ENCODE measurements around the gene DLL4. TPM values are rescaled to one million over a fixed set of nuclear protein-coding genes. Genes with fewer than 3 reads are reported as not detected.

DLL4 gene
- total and polyA plus RNA-seq, 4 donors: 5.6 to 8.5 (median 6.7) TPM

DNA sequence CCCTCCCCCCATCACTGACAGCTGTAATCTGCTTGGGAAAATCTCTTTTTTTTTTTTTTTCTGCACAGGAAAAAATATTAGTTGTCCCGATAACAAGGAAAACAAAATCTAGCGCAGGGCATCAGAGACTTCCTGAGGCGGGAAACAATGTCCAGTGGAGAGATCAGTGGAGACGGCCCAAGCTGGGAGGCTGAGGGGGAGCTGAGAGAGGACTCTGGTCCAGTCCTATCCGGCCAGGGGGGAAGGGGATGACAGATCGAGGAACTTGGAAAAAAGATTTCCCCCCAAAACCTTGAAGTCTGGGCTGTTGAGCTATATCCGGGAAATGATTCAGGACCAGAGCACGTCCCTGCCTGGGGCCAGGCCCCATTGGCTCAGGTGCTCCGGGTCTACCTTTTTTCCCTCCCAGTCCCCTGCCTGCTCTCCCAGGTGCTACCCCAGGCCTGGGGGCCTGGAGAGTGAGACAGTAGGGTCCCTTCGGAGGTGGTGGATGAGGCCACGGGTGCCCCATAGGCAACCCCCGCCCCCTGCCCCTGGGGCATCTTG is 14.0 kb upstream of the DLL4 start:
- H3K27ac ChIP-seq (ENCODE audit: low read depth, low read length): no peak overlapping the region
- H3K36me3 ChIP-seq (ENCODE audit: control insufficient read depth, insufficient read depth, low read length): no peaks in the 10 kb centered on the region
- WGBS (ENCODE audit: insufficient coverage): 64% methylated on average over 5 of the region's 12 CpGs
- no peak for DNase-seq (ENCODE audit: low read depth in 4 of 6, low spot score in 6 of 6)
- peaks cover 41% of the 10 kb centered on the region for H3K4me1 ChIP-seq (ENCODE audit: control insufficient read depth, insufficient read depth, low read length)
- H3K9me3 ChIP-seq (ENCODE audit: control insufficient read depth, insufficient read depth, low read length): no peaks in the 10 kb centered on the region
- H3K27me3 ChIP-seq (ENCODE audit: control insufficient read depth, insufficient read depth, low read length): peaks cover 16% of the 10 kb centered on the region
- H3K4me3 ChIP-seq (ENCODE audit: low read depth, low read length): no peak overlapping the region

DNA sequence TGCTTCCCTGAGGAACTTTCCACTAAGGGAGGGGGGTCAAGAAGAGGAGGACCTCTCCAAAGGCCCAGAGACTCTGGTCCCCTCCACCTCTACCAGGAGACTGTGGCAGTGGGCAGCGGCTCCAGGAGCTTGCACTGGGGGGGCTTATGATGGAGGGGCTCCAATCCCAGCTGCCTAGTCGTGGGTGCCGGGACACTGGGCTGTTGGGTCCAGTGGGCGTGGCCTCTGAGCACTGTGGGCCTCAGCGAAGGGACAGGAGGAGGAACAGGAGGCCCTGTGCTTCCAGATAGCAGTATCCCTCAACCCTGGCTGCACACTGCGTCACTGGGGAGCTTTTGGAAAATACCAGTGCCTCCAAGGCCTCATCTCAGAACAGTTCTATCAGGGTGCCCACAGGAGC is 13.5 kb upstream of the DLL4 start:
- Histone ChIP-seq H3K36me3 (ENCODE audit: control insufficient read depth, insufficient read depth, low read length) (no peaks in the 10 kb centered on the region), H3K27me3 (ENCODE audit: control insufficient read depth, insufficient read depth, low read length) (peaks cover 19% of the 10 kb centered on the region), H3K4me3 (ENCODE audit: low read depth, low read length) (no peak overlapping the region), H3K9me3 (ENCODE audit: control insufficient read depth, insufficient read depth, low read length) (no peaks in the 10 kb centered on the region), H3K4me1 (ENCODE audit: control insufficient read depth, insufficient read depth, low read length) (peaks cover 41% of the 10 kb centered on the region), H3K27ac (ENCODE audit: low read depth, low read length) (no peak overlapping the region)
- DNase-seq (ENCODE audit: low read depth in 4 of 6, low spot score in 6 of 6): no peak
- WGBS (ENCODE audit: insufficient coverage): 66% methylated on average over 6 of the region's 6 CpGs

DNA sequence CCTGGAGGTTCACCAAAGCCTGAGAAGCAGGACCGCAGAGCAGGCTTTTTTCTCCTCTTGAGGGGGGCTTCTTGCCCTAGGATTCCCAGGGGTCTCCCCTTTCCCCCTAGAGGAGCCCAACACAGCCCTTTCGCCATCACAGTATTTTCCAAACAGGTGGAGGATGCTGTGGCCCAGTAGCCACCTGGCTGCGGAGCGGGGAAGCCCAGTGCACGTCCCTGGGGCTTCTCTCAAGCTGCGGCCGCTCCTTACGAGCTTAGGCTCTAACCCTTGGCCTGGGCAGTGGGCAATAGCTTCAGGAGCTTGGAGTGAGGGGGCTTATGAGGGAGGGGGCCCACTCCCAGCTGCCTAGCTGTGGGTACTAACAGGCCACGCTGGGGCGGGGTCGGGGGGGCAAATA is 11.6 kb upstream of the DLL4 start:
- H3K4me1 ChIP-seq (ENCODE audit: control insufficient read depth, insufficient read depth, low read length): peaks cover 33% of the 10 kb centered on the region
- DNase-seq (ENCODE audit: low read depth in 4 of 6, low spot score in 6 of 6): no peak
- no peak overlapping the region for H3K4me3 ChIP-seq (ENCODE audit: low read depth, low read length)
- peaks cover 32% of the 10 kb centered on the region for H3K27me3 ChIP-seq (ENCODE audit: control insufficient read depth, insufficient read depth, low read length)
- H3K9me3 ChIP-seq (ENCODE audit: control insufficient read depth, insufficient read depth, low read length): no peaks in the 10 kb centered on the region
- H3K36me3 ChIP-seq (ENCODE audit: control insufficient read depth, insufficient read depth, low read length): no peaks in the 10 kb centered on the region
- WGBS (ENCODE audit: insufficient coverage): 53% methylated on average over 11 of the region's 11 CpGs
- H3K27ac ChIP-seq (ENCODE audit: low read depth, low read length): no peak overlapping the region

DNA sequence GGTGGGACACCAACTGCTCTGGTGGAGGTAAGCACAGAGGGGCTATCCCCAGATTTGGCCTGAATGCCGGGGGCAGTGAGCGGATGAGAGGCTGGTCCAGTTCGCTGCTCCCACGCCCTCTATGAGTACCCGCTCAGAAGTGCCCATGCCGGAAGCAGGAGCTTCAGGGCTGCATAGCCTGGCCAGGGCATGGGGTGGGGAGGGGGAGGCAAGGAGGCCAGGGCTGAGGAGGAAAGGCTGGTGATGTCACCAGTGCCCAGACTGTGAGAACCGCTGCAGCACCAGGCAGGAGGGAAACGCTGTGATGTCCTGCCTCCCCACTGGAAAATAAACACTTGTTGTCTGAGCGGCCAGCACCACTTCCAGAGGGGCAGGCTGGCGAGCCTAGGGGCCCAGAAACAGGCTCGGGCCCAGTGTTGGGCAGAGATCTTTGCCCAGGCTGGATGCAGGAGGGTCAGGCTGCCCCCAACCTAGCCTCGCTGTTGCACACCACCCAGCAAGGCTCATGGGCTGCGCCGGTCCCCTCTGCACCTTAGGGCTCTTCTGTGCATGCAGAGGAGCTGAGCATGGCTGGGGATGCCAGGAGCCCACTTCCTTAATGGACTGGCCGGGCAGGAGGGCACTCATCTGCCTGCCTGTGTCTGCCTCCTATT is 10.9 kb upstream of the DLL4 start:
- Histone ChIP-seq H3K4me1 (ENCODE audit: control insufficient read depth, insufficient read depth, low read length) (peaks cover 33% of the 10 kb centered on the region), H3K27me3 (ENCODE audit: control insufficient read depth, insufficient read depth, low read length) (peaks cover 39% of the 10 kb centered on the region), H3K36me3 (ENCODE audit: control insufficient read depth, insufficient read depth, low read length) (no peaks in the 10 kb centered on the region), H3K9me3 (ENCODE audit: control insufficient read depth, insufficient read depth, low read length) (no peaks in the 10 kb centered on the region), H3K27ac (ENCODE audit: low read depth, low read length) (peak overlapping the region; percentile 47), H3K4me3 (ENCODE audit: low read depth, low read length) (no peak overlapping the region)
- DNase-seq (ENCODE audit: low read depth in 4 of 6, low spot score in 6 of 6): no peak
- 67% methylated on average over 15 of the region's 15 CpGs for WGBS (ENCODE audit: insufficient coverage)

DNA sequence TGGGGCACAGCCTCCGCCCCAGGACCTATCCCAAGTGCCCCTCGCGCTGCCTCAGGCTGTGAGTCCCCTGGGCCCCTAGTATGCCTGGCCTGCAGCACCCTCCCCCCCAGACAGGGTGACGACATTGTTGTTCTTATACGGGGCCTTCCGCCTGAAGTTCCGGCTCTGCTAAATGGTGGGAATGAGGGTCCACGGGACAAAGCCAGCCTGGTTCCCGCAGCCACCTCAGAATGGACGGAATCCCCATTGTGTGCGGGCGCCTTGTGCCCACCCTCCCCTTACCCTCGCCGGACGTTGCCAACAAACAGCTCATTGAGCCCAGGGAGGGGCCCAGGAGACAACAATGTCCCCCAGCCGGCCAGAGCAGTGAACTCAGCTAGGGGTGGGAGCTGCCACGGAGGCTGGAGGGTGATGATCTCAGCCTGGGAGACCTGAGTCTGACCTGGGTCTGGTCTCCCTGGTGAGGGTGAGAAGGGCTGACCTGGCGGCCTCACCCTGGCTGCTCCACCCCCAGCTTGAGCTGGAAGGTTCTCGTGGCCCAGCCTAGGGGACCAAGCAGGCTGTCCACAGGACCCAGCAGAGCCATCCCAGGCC is 10.2 kb upstream of the DLL4 start:
- H3K4me1 ChIP-seq (ENCODE audit: control insufficient read depth, insufficient read depth, low read length): peaks cover 33% of the 10 kb centered on the region
- no peaks in the 10 kb centered on the region for H3K9me3 ChIP-seq (ENCODE audit: control insufficient read depth, insufficient read depth, low read length)
- no peak for DNase-seq (ENCODE audit: low read depth in 4 of 6, low spot score in 6 of 6)
- no peaks in the 10 kb centered on the region for H3K36me3 ChIP-seq (ENCODE audit: control insufficient read depth, insufficient read depth, low read length)
- peaks cover 45% of the 10 kb centered on the region for H3K27me3 ChIP-seq (ENCODE audit: control insufficient read depth, insufficient read depth, low read length)
- WGBS (ENCODE audit: insufficient coverage): 51% methylated on average over 18 of the region's 19 CpGs
- no peak overlapping the region for H3K4me3 ChIP-seq (ENCODE audit: low read depth, low read length)
- H3K27ac ChIP-seq (ENCODE audit: low read depth, low read length): peak overlapping the region; percentile 47

DNA sequence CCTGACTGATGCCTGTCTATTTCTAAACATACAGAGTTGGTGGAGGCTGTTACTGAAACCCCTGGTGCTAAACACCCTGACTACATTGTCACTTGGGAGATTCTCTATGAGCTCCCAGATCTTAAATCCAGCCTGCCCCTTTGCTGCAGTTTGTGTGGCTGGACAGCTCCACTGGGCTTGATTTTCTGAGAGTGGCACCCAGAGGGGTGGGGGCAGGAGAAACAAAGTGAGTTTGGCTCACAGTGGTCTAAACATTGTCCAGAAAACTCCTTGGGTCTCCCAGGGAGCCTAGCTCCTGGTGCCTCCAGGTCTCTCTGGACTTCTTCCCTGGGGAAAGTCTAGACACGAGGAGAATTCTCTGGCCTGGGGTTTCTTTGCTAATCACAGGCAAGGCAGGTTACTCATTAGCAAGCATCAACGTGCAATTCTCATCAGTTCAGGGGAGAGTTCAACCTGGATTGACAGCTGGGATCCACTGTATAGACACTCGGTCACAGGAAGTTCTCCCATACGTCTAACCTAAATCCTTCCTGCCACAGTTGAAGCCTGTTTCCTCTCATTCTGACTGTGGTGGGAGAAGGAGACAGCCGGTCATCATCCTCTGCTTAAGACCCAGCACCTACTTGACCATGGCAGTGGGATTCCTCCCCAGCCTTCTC is 7.1 kb upstream of the DLL4 start:
- Histone ChIP-seq H3K36me3 (ENCODE audit: control insufficient read depth, insufficient read depth, low read length) (no peaks in the 10 kb centered on the region), H3K9me3 (ENCODE audit: control insufficient read depth, insufficient read depth, low read length) (no peaks in the 10 kb centered on the region), H3K27ac (ENCODE audit: low read depth, low read length) (no peak overlapping the region), H3K4me1 (ENCODE audit: control insufficient read depth, insufficient read depth, low read length) (peaks cover 44% of the 10 kb centered on the region), H3K27me3 (ENCODE audit: control insufficient read depth, insufficient read depth, low read length) (peaks cover 71% of the 10 kb centered on the region), H3K4me3 (ENCODE audit: low read depth, low read length) (no peak overlapping the region)
- DNase-seq (ENCODE audit: low read depth in 4 of 6, low spot score in 6 of 6): no peak
- WGBS (ENCODE audit: insufficient coverage): 33% methylated on average over 1 of the region's 5 CpGs

DNA sequence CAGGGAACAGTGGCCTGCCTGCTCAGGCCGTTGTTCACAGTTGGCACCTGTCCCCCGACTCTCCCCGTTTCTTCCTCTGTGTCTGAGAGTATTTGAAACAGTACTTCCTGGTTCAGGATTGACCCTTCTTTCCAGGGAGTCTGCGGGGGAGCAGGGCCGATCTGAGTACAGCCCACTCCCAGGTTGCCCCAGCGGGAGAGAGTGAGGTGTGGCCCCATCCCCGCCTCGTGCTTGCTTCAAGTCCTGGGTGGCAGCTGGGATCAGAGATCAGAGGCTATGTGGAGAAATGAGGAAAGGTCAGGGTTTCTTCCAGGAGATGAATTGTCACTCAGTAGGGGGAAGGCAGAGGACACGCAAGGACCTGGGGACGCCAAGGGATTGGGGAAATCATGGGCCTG is 6.5 kb upstream of the DLL4 start:
- no peak overlapping the region for H3K27ac ChIP-seq (ENCODE audit: low read depth, low read length)
- no peak for DNase-seq (ENCODE audit: low read depth in 4 of 6, low spot score in 6 of 6)
- H3K36me3 ChIP-seq (ENCODE audit: control insufficient read depth, insufficient read depth, low read length): no peaks in the 10 kb centered on the region
- H3K9me3 ChIP-seq (ENCODE audit: control insufficient read depth, insufficient read depth, low read length): no peaks in the 10 kb centered on the region
- H3K4me3 ChIP-seq (ENCODE audit: low read depth, low read length): no peak overlapping the region
- H3K27me3 ChIP-seq (ENCODE audit: control insufficient read depth, insufficient read depth, low read length): peaks cover 76% of the 10 kb centered on the region
- peaks cover 45% of the 10 kb centered on the region for H3K4me1 ChIP-seq (ENCODE audit: control insufficient read depth, insufficient read depth, low read length)
- WGBS (ENCODE audit: insufficient coverage): 72% methylated on average over 9 of the region's 10 CpGs

DNA sequence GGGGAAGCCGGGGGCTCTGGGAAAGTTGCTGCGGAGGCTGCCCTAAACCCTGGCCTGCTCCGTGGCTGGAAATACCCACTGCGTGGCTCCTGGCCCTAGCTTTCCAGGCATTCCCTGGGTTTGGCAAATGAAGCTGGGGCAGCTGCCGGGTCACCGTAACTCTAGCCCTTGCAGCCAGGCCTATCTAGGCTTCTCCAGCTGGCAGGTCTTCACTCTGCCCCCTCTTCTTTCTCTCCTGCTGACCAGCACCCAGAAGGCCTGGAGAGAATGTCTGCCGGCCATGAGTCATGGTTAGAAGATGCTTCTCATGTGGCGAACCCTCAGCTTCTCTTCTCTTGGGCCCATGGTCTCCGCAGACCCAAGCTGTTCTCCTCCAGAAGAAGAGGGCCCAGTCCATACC is 5.6 kb upstream of the DLL4 start:
- H3K36me3 ChIP-seq (ENCODE audit: control insufficient read depth, insufficient read depth, low read length): no peaks in the 10 kb centered on the region
- 87% methylated on average over 9 of the region's 9 CpGs for WGBS (ENCODE audit: insufficient coverage)
- no peak overlapping the region for H3K4me3 ChIP-seq (ENCODE audit: low read depth, low read length)
- no peak overlapping the region for H3K27ac ChIP-seq (ENCODE audit: low read depth, low read length)
- H3K9me3 ChIP-seq (ENCODE audit: control insufficient read depth, insufficient read depth, low read length): no peaks in the 10 kb centered on the region
- H3K4me1 ChIP-seq (ENCODE audit: control insufficient read depth, insufficient read depth, low read length): peaks cover 45% of the 10 kb centered on the region
- no peak for DNase-seq (ENCODE audit: low read depth in 4 of 6, low spot score in 6 of 6)
- peaks cover 80% of the 10 kb centered on the region for H3K27me3 ChIP-seq (ENCODE audit: control insufficient read depth, insufficient read depth, low read length)

DNA sequence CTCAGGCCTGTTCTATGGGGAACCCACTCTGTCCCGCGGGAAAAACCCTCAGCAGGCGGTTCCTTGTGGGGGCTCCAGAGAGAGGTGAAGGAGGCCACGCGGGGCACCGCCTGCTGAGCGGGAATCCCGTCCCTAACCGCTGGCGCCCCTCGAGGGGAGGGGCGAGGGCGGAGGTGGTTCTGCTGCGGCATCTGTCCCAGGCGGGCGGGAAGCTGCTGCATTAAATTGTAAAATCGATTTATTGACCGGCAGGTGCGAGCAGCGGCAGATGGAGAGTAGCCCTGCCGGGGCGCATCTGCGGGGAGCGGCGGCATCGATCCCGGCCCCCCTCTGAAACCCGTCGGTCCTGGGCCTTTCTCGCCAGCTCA is 3.7 kb upstream of the DLL4 start:
- Histone ChIP-seq H3K27me3 (ENCODE audit: control insufficient read depth, insufficient read depth, low read length) (peaks cover 91% of the 10 kb centered on the region), H3K9me3 (ENCODE audit: control insufficient read depth, insufficient read depth, low read length) (no peaks in the 10 kb centered on the region), H3K27ac (ENCODE audit: low read depth, low read length) (no peak overlapping the region), H3K36me3 (ENCODE audit: control insufficient read depth, insufficient read depth, low read length) (no peaks in the 10 kb centered on the region), H3K4me3 (ENCODE audit: low read depth, low read length) (no peak overlapping the region), H3K4me1 (ENCODE audit: control insufficient read depth, insufficient read depth, low read length) (peaks cover 52% of the 10 kb centered on the region)
- 5% methylated on average over 30 of the region's 30 CpGs for WGBS (ENCODE audit: insufficient coverage)
- no peak for DNase-seq (ENCODE audit: low read depth in 4 of 6, low spot score in 6 of 6)
